Effector memory CD8-positive, alpha-beta T cell (primary cell): ENCODE results near the gene PRDM15.
A peak's percentile ranks its signal among the peaks of the same experiment; 100 is the strongest.

ENCODE experiments used
- ATAC-seq: fragments of 150-1000 bp; cut with Tn5 transposase; replicated peaks from 2 replicates; pipeline ENCODE4 v1.10.0; 2021; ENCODE audit warnings: mild to moderate bottlenecking, moderate library complexity
- DNase-seq, 3 experiments: peaks; one replicate each; pipeline ENCODE4 v3.0.0; 2021
- H3K27ac Mint-ChIP-seq, 2 donors: one replicate each; pipeline ENCODE4 v1.8.0; 2022; ENCODE audit warnings: mild to moderate bottlenecking in 2 of 2, mixed read lengths in 2 of 2, moderate library complexity in 2 of 2
- H3K27me3 Mint-ChIP-seq, 2 donors: one replicate each; pipeline ENCODE4 v1.8.0; 2022; ENCODE audit warnings: mixed read lengths in 2 of 2
- H3K36me3 Mint-ChIP-seq: one replicate; pipeline ENCODE4 v1.8.0; 2022; ENCODE audit warnings: mild to moderate bottlenecking, moderate library complexity, mixed read lengths; ENCODE audit not compliant: insufficient read depth
- H3K4me1 Mint-ChIP-seq, 2 donors: one replicate each; pipeline ENCODE4 v1.8.0; 2022; ENCODE audit warnings: low read depth in 2 of 2, mixed read lengths in 2 of 2
- H3K4me3 Mint-ChIP-seq, 2 donors: one replicate each; pipeline ENCODE4 v1.8.0; 2022; ENCODE audit warnings: mild to moderate bottlenecking in 2 of 2, mixed read lengths in 2 of 2, moderate library complexity in 2 of 2
- H3K9me3 Mint-ChIP-seq, 2 donors: one replicate each; pipeline ENCODE4 v1.8.0; 2022; ENCODE audit warnings: mixed read lengths in 2 of 2

The PRDM15 gene

DNA sequence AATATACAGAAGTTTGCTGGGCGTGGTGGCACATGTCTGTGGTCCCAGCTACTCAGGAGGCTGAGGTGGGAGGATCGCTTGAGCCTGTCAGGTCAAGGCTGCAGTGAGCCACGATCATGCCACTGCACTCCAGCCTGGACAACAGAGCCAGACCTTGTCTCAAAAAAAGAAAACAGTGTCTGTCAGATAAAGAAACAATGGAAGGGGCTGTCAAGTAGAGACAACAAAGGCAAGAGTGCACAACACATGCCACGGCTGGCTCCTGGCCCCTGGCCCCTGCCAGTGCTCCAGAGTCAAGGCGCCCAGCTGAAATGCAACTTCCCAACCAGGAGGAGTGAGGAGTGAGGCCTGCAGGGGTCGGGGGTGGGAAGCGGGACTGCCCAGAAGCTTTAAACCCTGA is 32.6 kb downstream of the PRDM15 start:
- H3K4me3 Mint-ChIP-seq, result no peak overlapping the region
- H3K36me3 Mint-ChIP-seq, result peaks cover 7% of the 10 kb centered on the region
- H3K9me3 Mint-ChIP-seq, result no peaks in the 10 kb centered on the region
- H3K27me3 Mint-ChIP-seq, result no peaks in the 10 kb centered on the region
- no peak overlapping the region for H3K27ac Mint-ChIP-seq
- DNase-seq (no peak), ATAC-seq (no peak)
- H3K4me1 Mint-ChIP-seq, result no peaks in the 10 kb centered on the region

DNA sequence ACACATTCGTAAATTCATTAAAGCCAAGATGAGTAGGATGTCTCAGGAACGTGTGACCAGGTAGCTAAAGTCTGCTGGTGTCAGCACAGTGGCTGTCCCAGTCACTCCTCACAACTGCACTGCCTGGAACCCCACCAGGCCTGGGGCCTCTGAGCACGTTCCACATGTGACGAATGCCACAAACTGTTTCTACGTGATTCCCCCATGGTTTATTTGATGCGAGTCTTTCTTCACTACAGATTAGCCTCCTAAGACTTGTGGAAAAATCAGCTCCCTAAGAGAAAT is 33.2 kb downstream of the PRDM15 start:
- Mint-ChIP-seq H3K4me1 (no peaks in the 10 kb centered on the region), H3K27me3 (no peaks in the 10 kb centered on the region), H3K27ac (no peak overlapping the region), H3K4me3 (no peak overlapping the region), H3K36me3 (peaks cover 7% of the 10 kb centered on the region), H3K9me3 (no peaks in the 10 kb centered on the region)
- no peak for DNase-seq
- no peak for ATAC-seq

DNA sequence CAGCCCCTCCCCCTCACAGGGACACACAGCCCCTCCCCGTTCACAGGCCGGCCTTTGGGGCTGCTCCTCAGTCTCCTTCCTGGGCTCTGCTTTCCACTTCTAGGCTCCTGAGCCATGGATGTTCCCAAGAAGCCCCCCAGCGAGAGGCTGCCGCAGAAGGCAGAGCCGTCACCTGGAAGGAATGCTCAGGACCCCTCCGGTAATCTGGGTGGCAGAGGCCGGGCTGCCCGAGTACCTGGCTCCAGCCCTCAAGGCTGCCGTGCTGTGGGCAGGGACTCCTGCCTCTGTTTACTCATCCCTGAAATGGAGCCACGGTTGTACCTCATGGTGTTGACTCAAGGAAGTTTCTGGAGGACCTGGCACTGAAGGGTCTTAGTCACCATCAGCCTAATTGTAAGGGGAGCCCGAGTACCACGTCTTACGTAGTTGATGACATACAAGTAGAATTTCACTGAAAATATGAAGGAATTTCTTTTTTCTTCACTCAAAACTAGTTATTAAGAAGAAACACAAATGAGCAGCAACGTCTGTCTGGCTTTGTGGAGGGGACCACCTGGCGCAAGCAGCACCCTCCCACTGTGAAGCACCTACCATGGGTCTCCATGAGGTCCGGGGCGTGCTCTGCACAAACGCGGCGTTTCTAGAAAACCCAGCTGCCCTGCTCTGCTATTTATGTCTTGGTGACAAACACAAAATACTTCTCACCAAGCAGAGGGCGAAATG is 33.7 kb downstream of the PRDM15 start:
- no peaks in the 10 kb centered on the region for H3K9me3 Mint-ChIP-seq
- peaks cover 5% of the 10 kb centered on the region for H3K36me3 Mint-ChIP-seq
- no peaks in the 10 kb centered on the region for H3K27me3 Mint-ChIP-seq
- no peak for DNase-seq
- H3K4me3 Mint-ChIP-seq, result no peak overlapping the region
- H3K4me1 Mint-ChIP-seq, result no peaks in the 10 kb centered on the region
- no peak overlapping the region for H3K27ac Mint-ChIP-seq
- no peak for ATAC-seq

DNA sequence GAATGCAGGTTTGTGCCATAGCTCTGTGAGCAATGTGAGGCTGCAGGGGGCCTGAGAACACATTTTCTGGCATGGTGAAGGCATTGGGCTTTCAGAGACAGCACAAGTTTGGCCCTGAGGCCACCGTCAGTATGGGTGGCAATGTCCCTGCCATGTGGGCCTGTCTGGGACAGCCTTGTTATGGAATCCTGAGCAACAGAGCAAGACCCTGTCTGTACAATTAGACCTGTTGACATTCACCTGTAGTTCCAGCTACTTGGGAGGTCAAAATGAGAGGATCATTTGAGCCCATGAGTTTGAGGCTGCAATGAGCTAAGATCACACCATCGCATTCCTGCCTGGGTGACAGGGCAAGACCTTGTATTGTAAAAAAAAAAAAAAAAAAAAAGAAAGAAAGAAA is 35.6 kb downstream of the PRDM15 start:
- Mint-ChIP-seq H3K27ac (peak overlapping the region in 1 of 2 donors; percentile 13), H3K27me3 (no peaks in the 10 kb centered on the region), H3K36me3 (peaks cover 4% of the 10 kb centered on the region), H3K4me3 (no peak overlapping the region), H3K4me1 (no peaks in the 10 kb centered on the region), H3K9me3 (no peaks in the 10 kb centered on the region)
- ATAC-seq (no peak), DNase-seq (no peak)

DNA sequence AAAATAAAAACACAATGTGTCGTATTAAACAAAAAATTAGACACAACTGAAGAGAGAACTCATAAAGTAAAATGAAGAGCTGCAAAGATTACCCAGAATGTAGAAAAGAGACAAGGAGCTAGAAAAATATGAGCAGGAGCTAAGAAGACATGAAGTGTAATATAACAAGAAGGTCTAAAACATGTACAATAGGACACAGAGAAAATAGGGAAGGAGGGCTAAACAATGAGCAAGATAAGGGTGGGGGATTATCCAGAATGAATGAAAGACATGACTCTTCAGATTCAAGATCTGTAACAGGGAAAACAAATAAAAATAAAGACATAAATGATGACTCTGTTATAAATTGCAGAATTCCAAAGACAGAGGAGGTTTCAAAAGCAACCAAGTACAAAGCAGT is 38.3 kb downstream of the PRDM15 start:
- Mint-ChIP-seq H3K27me3 (no peaks in the 10 kb centered on the region), H3K4me3 (no peak overlapping the region), H3K27ac (no peak overlapping the region), H3K36me3 (peaks cover 11% of the 10 kb centered on the region), H3K4me1 (no peaks in the 10 kb centered on the region), H3K9me3 (no peaks in the 10 kb centered on the region)
- ATAC-seq, result no peak
- DNase-seq, result no peak

DNA sequence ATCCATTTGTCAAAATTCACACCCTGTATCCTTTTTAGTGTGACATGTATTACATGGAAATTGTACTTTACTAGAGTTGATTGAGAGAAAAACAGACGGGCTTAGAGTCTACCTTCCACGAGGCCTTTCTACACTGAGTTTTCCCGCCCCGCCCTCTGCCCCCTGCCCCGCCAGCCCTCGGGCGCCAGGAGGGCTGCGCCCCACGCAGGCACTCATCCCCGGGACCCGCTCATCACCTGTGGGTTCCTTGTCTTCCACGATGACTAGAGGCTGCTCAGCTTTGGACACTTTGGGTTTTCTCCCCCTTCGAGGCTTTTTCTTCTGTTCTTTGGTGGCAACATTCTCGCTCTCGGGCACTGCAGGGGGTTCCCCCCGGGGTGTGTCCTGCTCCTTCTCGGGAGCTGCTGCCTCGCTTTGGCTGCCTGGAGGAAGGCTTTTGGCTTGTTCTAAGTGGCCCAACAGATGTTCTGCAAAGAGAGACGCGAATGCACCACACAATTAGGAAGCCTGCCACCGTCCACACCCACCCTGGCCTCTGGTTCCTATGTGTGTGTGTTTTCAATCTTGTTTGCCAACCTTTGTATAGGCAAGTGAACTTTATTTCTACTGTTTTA is 39.6 kb downstream of the PRDM15 start:
- DNase-seq, result no peak
- no peak for ATAC-seq
- H3K27me3 Mint-ChIP-seq, result no peaks in the 10 kb centered on the region
- H3K36me3 Mint-ChIP-seq, result peaks cover 15% of the 10 kb centered on the region
- H3K9me3 Mint-ChIP-seq, result no peaks in the 10 kb centered on the region
- no peaks in the 10 kb centered on the region for H3K4me1 Mint-ChIP-seq
- no peak overlapping the region for H3K27ac Mint-ChIP-seq
- no peak overlapping the region for H3K4me3 Mint-ChIP-seq

DNA sequence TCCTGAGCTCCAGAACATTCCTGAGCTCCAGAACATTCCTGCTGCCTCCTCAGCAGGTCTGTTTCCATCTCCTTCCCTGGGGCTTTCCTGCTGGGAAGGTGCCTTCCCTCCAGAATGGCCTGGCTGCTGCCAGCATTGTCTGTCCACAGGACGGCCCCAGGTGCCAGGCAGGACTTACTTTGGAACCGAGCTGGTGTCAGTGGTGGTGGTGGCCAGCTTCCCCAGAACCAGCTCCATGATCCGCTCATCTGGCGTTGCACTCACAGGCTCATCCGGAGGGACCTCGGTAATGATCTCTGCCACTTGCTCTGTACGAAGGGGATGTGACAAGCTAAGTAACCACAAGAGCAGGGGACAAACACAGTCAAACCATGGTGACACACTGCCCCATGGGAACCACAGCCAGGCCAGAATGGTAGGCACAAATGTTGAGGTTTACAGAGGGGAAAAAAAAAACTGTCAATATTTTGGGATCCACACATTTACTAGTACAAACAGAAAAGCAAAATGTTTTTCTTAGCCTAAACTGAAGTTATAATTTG is 41.3 kb downstream of the PRDM15 start:
- H3K9me3 Mint-ChIP-seq, result no peaks in the 10 kb centered on the region
- no peak overlapping the region for H3K27ac Mint-ChIP-seq
- no peak overlapping the region for H3K4me3 Mint-ChIP-seq
- H3K4me1 Mint-ChIP-seq, result no peaks in the 10 kb centered on the region
- H3K36me3 Mint-ChIP-seq, result peaks cover 15% of the 10 kb centered on the region
- no peaks in the 10 kb centered on the region for H3K27me3 Mint-ChIP-seq
- no peak for DNase-seq
- ATAC-seq, result no peak

DNA sequence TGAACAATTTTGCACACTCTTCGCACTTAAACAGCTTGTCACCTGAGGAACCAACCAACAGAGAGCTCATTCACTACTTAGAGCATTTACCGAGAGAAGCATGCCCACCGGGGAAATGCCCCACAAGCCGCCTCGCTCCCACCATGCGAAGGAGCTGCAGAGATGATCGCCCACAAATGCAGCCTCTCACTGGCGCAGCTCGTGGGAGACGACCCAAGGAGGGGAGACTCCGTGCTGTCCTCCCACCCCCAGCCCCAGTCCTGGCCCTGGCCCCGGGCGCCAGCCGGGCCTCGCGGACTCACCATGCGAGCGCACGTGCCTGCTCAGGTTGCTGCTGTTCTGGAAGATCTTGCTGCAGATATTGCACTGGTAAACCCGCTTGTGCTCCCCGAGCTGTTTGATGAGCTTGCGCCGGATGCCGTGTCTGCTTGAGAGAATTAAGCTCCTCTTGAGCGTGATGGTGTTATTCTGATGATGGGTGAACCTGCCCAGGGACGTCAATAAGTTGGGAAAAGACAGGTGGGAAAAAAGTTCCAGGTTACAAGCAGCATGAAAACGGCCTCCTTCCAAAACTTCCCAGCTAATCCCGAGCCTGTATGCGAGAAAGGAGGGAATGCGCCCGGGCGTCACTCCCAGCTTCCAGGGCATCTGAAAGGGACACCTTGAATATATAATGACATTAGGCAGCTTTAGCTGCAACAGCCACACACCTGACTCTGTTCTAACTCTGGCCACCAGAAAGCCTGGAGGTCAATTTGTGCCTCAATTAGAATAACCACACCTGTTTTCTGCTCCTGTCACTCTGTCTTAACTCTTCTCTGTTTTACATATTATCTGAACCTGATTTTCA is 42.8 kb downstream of the PRDM15 start:
- H3K4me1 Mint-ChIP-seq, result no peaks in the 10 kb centered on the region
- no peaks in the 10 kb centered on the region for H3K27me3 Mint-ChIP-seq
- H3K36me3 Mint-ChIP-seq, result peaks cover 15% of the 10 kb centered on the region

DNA sequence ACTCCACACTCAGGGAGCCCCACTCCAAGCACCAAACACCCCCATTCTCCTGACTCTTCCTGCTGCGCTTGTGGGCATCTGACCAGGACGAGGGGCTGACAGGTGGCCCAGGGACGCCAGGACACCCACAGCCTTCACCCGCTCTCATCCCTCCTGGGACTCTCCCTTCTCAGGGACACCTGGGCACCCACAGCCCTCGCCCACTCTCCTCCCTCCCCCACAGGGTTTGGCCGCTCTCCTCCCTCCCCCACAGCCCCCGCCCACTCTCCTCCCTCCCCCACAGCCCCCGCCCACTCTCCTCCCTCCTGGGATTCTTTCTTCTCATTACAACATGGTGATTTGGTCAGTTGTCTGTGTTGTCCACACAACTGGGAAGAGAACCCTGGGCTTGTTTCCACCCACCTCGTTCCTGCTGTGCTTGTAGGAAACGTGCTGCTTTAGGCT is 43.4 kb downstream of the PRDM15 start:
- Mint-ChIP-seq H3K36me3 (peaks cover 15% of the 10 kb centered on the region), H3K27ac (no peak overlapping the region), H3K4me3 (no peak overlapping the region), H3K27me3 (no peaks in the 10 kb centered on the region), H3K4me1 (no peaks in the 10 kb centered on the region), H3K9me3 (no peaks in the 10 kb centered on the region)
- DNase-seq, result no peak
- ATAC-seq, result no peak

More for the DNA sequence above, 42.8 kb downstream of the PRDM15 start:
- Mint-ChIP-seq H3K4me3 (no peak overlapping the region), H3K9me3 (no peaks in the 10 kb centered on the region), H3K27ac (no peak overlapping the region)
- ATAC-seq (no peak), DNase-seq (no peak)

DNA sequence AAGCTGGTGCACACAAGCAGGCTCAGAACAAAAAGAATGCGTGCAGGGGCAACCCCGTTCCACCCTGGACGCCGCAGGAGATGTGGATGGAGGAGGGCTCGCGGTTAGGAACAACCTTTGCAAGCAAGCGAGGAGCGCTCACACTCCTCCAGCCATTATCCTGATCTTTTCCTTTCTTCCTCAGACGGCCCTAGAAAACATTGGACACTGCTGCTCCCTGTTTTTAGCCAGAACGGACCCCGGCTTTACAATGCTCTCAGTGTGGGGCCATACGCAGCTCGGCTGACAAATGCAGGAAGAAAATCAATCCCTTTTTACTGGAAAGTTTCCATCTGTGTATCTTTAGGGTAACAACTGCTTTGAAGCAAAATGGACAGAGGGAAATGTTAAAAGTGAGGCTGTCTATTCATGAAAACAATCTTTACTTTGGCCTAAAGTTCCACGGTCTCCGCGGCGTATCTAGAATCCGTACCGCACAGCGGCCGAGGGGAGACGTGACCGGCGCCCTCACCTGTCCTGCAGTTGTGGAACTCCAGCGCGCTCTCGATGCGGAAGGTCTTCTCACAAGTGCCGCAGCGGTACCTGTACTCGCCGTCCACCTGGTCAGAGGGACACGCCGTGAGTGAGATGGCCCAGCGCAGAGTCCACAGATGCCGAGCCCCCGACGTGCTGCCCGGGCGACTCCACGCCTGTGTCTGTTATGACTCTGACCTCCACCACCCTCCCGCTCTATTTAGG is 44.0 kb downstream of the PRDM15 start:
- Mint-ChIP-seq H3K9me3 (no peaks in the 10 kb centered on the region), H3K27ac (no peak overlapping the region), H3K4me1 (no peaks in the 10 kb centered on the region), H3K4me3 (no peak overlapping the region), H3K36me3 (peaks cover 15% of the 10 kb centered on the region), H3K27me3 (no peaks in the 10 kb centered on the region)
- DNase-seq, result no peak
- ATAC-seq, result no peak

DNA sequence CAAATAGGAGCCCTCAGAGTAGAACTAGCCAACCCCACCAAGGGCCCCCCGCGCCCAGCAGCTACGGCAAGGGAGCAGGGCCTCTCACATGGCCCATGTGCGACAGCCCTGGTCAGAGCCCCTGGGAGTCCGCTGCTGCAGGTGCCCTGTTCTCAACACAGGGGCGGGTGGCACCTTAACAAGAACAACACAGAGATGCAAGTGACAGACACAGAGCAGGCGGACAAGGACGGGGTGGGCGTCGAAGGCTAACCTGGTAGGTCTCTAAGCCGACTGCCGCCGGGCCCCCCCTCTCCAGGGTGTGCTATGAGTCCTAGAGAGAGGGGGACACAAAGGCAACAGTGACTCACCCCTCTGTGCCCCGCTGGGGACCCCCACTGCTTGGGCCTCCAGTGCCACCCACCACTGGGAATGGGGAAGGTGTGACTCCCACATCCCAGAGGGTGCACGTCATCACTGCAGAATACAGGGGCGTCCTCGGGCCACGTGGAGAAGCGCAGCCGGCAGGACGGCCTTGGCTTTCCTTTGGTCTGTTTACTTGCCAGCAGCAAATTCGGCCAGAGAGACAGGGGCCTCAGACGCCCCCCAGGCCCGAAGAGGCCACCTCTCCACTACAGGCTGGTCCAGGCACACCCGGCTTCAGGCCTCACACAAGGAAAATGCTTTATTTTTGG is 44.8 kb downstream of the PRDM15 start:
- no peaks in the 10 kb centered on the region for H3K27me3 Mint-ChIP-seq
- H3K36me3 Mint-ChIP-seq, result peaks cover 11% of the 10 kb centered on the region
- no peak overlapping the region for H3K27ac Mint-ChIP-seq
- no peaks in the 10 kb centered on the region for H3K9me3 Mint-ChIP-seq
- H3K4me1 Mint-ChIP-seq, result no peaks in the 10 kb centered on the region
- DNase-seq (no peak), ATAC-seq (no peak)
- no peak overlapping the region for H3K4me3 Mint-ChIP-seq

DNA sequence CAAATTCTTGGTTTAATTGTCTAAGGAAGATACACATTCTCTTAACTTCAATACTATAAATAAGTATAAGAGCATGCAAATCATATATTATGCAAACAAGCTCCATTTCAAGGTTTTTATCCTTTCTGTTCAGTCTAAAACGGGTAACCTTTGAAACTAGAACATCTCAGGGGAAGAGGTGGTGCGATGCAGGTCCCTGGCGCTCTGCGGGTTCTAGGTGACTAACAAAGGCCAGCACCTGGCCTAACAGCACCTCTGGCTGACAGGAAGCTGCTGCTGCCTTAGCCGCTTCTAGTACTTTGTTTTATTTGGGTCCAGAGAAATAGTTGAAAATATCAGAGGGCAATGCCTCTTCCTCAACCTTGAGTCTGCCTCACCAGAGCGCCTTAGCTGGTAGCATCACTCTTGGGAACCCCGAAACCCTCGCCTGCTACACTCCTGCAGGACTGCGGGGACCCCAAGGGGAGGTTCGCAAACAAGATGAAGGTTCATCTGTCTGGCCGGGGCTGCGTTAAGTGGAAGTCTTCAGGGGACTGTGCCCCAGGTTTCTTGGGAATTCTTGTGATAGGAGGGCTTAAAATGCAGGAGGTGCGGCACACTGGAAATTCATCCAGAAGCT is 45.5 kb downstream of the PRDM15 start:
- no peaks in the 10 kb centered on the region for H3K27me3 Mint-ChIP-seq
- no peaks in the 10 kb centered on the region for H3K4me1 Mint-ChIP-seq
- no peak overlapping the region for H3K4me3 Mint-ChIP-seq
- H3K27ac Mint-ChIP-seq, result no peak overlapping the region
- DNase-seq (no peak), ATAC-seq (no peak)
- peaks cover 11% of the 10 kb centered on the region for H3K36me3 Mint-ChIP-seq
- H3K9me3 Mint-ChIP-seq, result no peaks in the 10 kb centered on the region
